ENCODE data around the gene CCDC71L. TPM values are rescaled to one million over a fixed set of nuclear protein-coding genes. Genes with fewer than 3 reads are reported as not detected.

Gene CCDC71L
- total and polyA plus RNA-seq, 2 donors (not counting 3 experiments of a cell fraction or from before 2014, with no cell fraction given), result 60.3 to 62.5 TPM

- Histone ChIP-seq H3K4me1 (ENCODE audit: control insufficient read depth, extremely low read depth, insufficient read depth, low read length) (no peaks in the 10 kb centered on the region), H3K9me3 (replicated peaks; ENCODE audit: control insufficient read depth, insufficient read depth, low read length) (no peaks in the 10 kb centered on the region), H2AFZ (ENCODE audit: low read depth, low read length) (peak overlapping the region; percentile 20), H3K9ac (replicated peaks; ENCODE audit: extremely low read depth, insufficient read depth, low read length) (no peak overlapping the region), H3K27me3 (ENCODE audit: control insufficient read depth in 2 of 2, insufficient read depth in 2 of 2, low read length in 2 of 2) (no peaks in the 10 kb centered on the region), H3K79me2 (ENCODE audit: control insufficient read depth, insufficient read depth, low read length) (no peaks in the 10 kb centered on the region), H3K4me3 (replicated peaks in 1 of 3; ENCODE audit: insufficient read depth in 1 of 3, low read depth in 1 of 3, low read length in 3 of 3) (no peak overlapping the region), H3K4me2 (ENCODE audit: insufficient read depth, low read length) (no peak overlapping the region), H4K20me1 (replicated peaks; ENCODE audit: control insufficient read depth, extremely low read depth, insufficient read depth, low read length) (no peaks in the 10 kb centered on the region), H3K27ac (ENCODE audit: insufficient read depth, low read depth, low read length) (no peak overlapping the region), H3K9me1 (replicated peaks; ENCODE audit: control insufficient read depth, extremely low read depth, insufficient read depth, low read length) (no peaks in the 10 kb centered on the region), H3K36me3 (ENCODE audit: control insufficient read depth in 2 of 2, extremely low read depth in 1 of 2, insufficient read depth in 2 of 2, low read length in 2 of 2) (no peaks in the 10 kb centered on the region)
- CTCF ChIA-PET, result no interaction called here
- DNase-seq (ENCODE audit: low read depth, low spot score) (no peak), FAIRE-seq (no peak)
- dilution Hi-C loops (cut with MboI; ENCODE audit: extremely low pct_ligation_motif_present, low sequenced_read_pairs), result no loop called here
- TF ChIP-seq CTCF (IDR thresholded peaks at IDR 0.05; ENCODE audit: extremely low read depth in 1 of 2, insufficient read depth in 1 of 2, low read depth in 1 of 2, low read length in 2 of 2) (no peak), FOS (IDR thresholded peaks at IDR 0.05; ENCODE audit: borderline replicate concordance, insufficient read depth, low read length) (no peak), POLR2AphosphoS5 (IDR thresholded peaks at IDR 0.05; ENCODE audit: insufficient read depth, low read depth, low read length) (no peak), JUN (IDR thresholded peaks at IDR 0.05; ENCODE audit: borderline replicate concordance, insufficient read depth, insufficient read length, low read depth) (no peak), EZH2 (IDR thresholded peaks at IDR 0.05; ENCODE audit: borderline replicate concordance, low read depth, low read length, severe bottlenecking) (no peak), MAX (IDR thresholded peaks at IDR 0.05; ENCODE audit: insufficient read depth, insufficient read length) (no peak), GATA2 (IDR thresholded peaks at IDR 0.05; ENCODE audit: insufficient read depth, insufficient read length, low read depth, low read length) (no peak), MYC (IDR thresholded peaks at IDR 0.05; ENCODE audit: low read depth, low read length) (no peak)
- intact Hi-C loops (cut with micrococcal nuclease), result no loop called here
- POLR2A ChIA-PET, result no interaction called here
- BruUV-seq (replicated peaks), result no TSS peak
These were observed 43.3 kb upstream of the CCDC71L start for GRCh38 chr7:106704000-106704840.
